ENCODE results near the gene PCNX2. TPM values are rescaled to one million over a fixed set of nuclear protein-coding genes. Genes with fewer than 3 reads are reported as not detected.

PCNX2 gene
- total RNA-seq, 1 experiment from 2014 or later, result 9.1 TPM

GRCh38 chr1:233304489-233305102, 9.1 kb upstream of the PCNX2 start:
- Histone ChIP-seq H3K36me3 (ENCODE audit: insufficient read depth, low read length, poor library complexity, severe bottlenecking) (no peaks in the 10 kb centered on the region), H3K27ac (ENCODE audit: low read depth, low read length, poor library complexity, severe bottlenecking) (no peak overlapping the region), H3K27me3 (replicated peaks; ENCODE audit: insufficient read depth, low read depth, low read length, poor library complexity) (no peaks in the 10 kb centered on the region), H3K4me1 (ENCODE audit: insufficient read depth, low read length, poor library complexity, severe bottlenecking) (no peaks in the 10 kb centered on the region), H3K4me3 (ENCODE audit: low read depth, low read length, poor library complexity, severe bottlenecking) (no peak overlapping the region), H3K9me3 (ENCODE audit: low read depth, low read length, poor library complexity, severe bottlenecking) (peaks cover 3% of the 10 kb centered on the region)
- POLR2A ChIA-PET (ENCODE audit: low non-redundant PET), result no interaction called here
- peak; percentile 51 for DNase-seq (ENCODE audit: low spot score)
- CTCF ChIA-PET, result no interaction called here
- TF ChIP-seq EZH2 (IDR thresholded peaks at IDR 0.05; ENCODE audit: borderline replicate concordance, low read depth, low read length, poor library complexity, severe bottlenecking), result no peak
- TF ChIP-seq, protein P1, sequence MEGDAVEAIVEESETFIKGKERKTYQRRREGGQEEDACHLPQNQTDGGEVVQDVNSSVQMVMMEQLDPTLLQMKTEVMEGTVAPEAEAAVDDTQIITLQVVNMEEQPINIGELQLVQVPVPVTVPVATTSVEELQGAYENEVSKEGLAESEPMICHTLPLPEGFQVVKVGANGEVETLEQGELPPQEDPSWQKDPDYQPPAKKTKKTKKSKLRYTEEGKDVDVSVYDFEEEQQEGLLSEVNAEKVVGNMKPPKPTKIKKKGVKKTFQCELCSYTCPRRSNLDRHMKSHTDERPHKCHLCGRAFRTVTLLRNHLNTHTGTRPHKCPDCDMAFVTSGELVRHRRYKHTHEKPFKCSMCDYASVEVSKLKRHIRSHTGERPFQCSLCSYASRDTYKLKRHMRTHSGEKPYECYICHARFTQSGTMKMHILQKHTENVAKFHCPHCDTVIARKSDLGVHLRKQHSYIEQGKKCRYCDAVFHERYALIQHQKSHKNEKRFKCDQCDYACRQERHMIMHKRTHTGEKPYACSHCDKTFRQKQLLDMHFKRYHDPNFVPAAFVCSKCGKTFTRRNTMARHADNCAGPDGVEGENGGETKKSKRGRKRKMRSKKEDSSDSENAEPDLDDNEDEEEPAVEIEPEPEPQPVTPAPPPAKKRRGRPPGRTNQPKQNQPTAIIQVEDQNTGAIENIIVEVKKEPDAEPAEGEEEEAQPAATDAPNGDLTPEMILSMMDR (conservative IDR thresholded peaks at IDR 0.05; ENCODE audit: low read depth, low read length), result peak; percentile 77
- intact Hi-C loops (cut with micrococcal nuclease; ENCODE audit: unreplicated experiment), result loop anchor here (5.0 kb wide), 1 partner anchor 763 kb away; no protein-coding TSS in a partner anchor
- no TSS peak for BruUV-seq (replicated peaks)

DNA sequence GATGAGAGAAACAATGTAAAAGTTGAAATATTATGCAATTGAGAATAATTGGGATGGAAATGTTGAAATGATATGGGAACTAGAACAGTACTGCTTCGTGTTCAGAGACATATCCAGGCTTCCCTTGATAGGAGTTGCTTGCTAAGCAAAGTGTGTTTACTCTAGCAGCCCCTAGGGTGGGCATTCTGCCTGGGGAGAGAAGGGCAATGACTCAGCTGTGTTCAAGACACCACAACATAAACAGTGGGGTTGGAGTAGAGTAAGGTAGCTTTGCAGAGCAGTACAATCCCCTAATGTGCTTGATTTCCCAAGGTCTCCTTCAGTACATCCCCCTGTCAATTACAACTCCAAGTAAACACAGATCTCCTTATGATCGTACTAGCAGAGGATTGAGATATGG, 4.8 kb upstream of the PCNX2 start:
- POLR2A ChIA-PET (ENCODE audit: low non-redundant PET), result no interaction called here
- no peaks in the 10 kb centered on the region for H3K4me1 ChIP-seq (ENCODE audit: insufficient read depth, low read length, poor library complexity, severe bottlenecking)
- no peak for TF ChIP-seq EZH2 (IDR thresholded peaks at IDR 0.05; ENCODE audit: borderline replicate concordance, low read depth, low read length, poor library complexity, severe bottlenecking)
- TF ChIP-seq, protein P1 (conservative IDR thresholded peaks at IDR 0.05; ENCODE audit: low read depth, low read length), result no peak
- H3K4me3 ChIP-seq (ENCODE audit: low read depth, low read length, poor library complexity, severe bottlenecking), result no peak overlapping the region
- H3K9me3 ChIP-seq (ENCODE audit: low read depth, low read length, poor library complexity, severe bottlenecking), result peaks cover 3% of the 10 kb centered on the region
- H3K27me3 ChIP-seq (replicated peaks; ENCODE audit: insufficient read depth, low read depth, low read length, poor library complexity), result no peaks in the 10 kb centered on the region
- no TSS peak for BruUV-seq (replicated peaks)
- intact Hi-C loops (cut with micrococcal nuclease; ENCODE audit: unreplicated experiment), result loop anchor here (5.0 kb wide), 1 partner anchor 767 kb away; no protein-coding TSS in a partner anchor
- no peak overlapping the region for H3K27ac ChIP-seq (ENCODE audit: low read depth, low read length, poor library complexity, severe bottlenecking)
- CTCF ChIA-PET, result no interaction called here
- no peaks in the 10 kb centered on the region for H3K36me3 ChIP-seq (ENCODE audit: insufficient read depth, low read length, poor library complexity, severe bottlenecking)
- no peak for DNase-seq (ENCODE audit: low spot score)

- intact Hi-C loops (cut with micrococcal nuclease; ENCODE audit: unreplicated experiment), result no loop called here
- Histone ChIP-seq H3K4me1 (ENCODE audit: insufficient read depth, low read length, poor library complexity, severe bottlenecking) (peaks cover 4% of the 10 kb centered on the region), H3K9me3 (ENCODE audit: low read depth, low read length, poor library complexity, severe bottlenecking) (peaks cover 3% of the 10 kb centered on the region), H3K27ac (ENCODE audit: low read depth, low read length, poor library complexity, severe bottlenecking) (no peak overlapping the region), H3K4me3 (ENCODE audit: low read depth, low read length, poor library complexity, severe bottlenecking) (no peak overlapping the region), H3K27me3 (replicated peaks; ENCODE audit: insufficient read depth, low read depth, low read length, poor library complexity) (no peaks in the 10 kb centered on the region), H3K36me3 (ENCODE audit: insufficient read depth, low read length, poor library complexity, severe bottlenecking) (no peaks in the 10 kb centered on the region)
- TF ChIP-seq EZH2 (IDR thresholded peaks at IDR 0.05; ENCODE audit: borderline replicate concordance, low read depth, low read length, poor library complexity, severe bottlenecking), result no peak
- TF ChIP-seq, protein P1 (conservative IDR thresholded peaks at IDR 0.05; ENCODE audit: low read depth, low read length), result no peak
- ChIA-PET POLR2A (ENCODE audit: low non-redundant PET) (no interaction called here), CTCF (no interaction called here)
- BruUV-seq (replicated peaks), result no TSS peak
- no peak for DNase-seq (ENCODE audit: low spot score)
Observed at GRCh38 chr1:233299450-233299849, 3.9 kb upstream of the PCNX2 start.
